ENCODE measurements around the gene YIPF5.

Gene YIPF5

GRCh38 chr5:144201588-144201987, 31.1 kb upstream of the YIPF5 start:
- Histone ChIP-seq H3K9ac (ENCODE audit: low read depth, low read length) (no peak overlapping the region), H3K27ac (ENCODE audit: low read depth, low read length) (no peak overlapping the region), H3K36me3 (ENCODE audit: control insufficient read depth, insufficient read depth, low read length) (no peaks in the 10 kb centered on the region), H3K27me3 (ENCODE audit: control insufficient read depth, insufficient read depth, low read length) (peaks cover 23% of the 10 kb centered on the region), H3K4me3 (ENCODE audit: low read depth, low read length) (no peak overlapping the region), H3K4me1 (ENCODE audit: control insufficient read depth, insufficient read depth, low read length) (peaks cover 14% of the 10 kb centered on the region), H3K9me3 (ENCODE audit: control insufficient read depth, insufficient read depth, low read length) (no peaks in the 10 kb centered on the region)

- Histone ChIP-seq H3K36me3 (ENCODE audit: control insufficient read depth, insufficient read depth, low read length) (no peaks in the 10 kb centered on the region), H3K27me3 (ENCODE audit: control insufficient read depth, insufficient read depth, low read length) (no peaks in the 10 kb centered on the region), H3K9me3 (ENCODE audit: control insufficient read depth, insufficient read depth, low read length) (no peaks in the 10 kb centered on the region), H3K4me1 (ENCODE audit: control insufficient read depth, insufficient read depth, low read length) (no peaks in the 10 kb centered on the region), H3K4me3 (ENCODE audit: low read depth, low read length) (no peak overlapping the region), H3K27ac (ENCODE audit: low read depth, low read length) (no peak overlapping the region), H3K9ac (ENCODE audit: low read depth, low read length) (no peak overlapping the region)
These were observed 27.9 kb upstream of the YIPF5 start for GRCh38 chr5:144198386-144198785.

- Histone ChIP-seq H3K4me1 (ENCODE audit: control insufficient read depth, insufficient read depth, low read length) (no peaks in the 10 kb centered on the region), H3K4me3 (ENCODE audit: low read depth, low read length) (no peak overlapping the region), H3K27ac (ENCODE audit: low read depth, low read length) (no peak overlapping the region), H3K9me3 (ENCODE audit: control insufficient read depth, insufficient read depth, low read length) (no peaks in the 10 kb centered on the region), H3K36me3 (ENCODE audit: control insufficient read depth, insufficient read depth, low read length) (no peaks in the 10 kb centered on the region), H3K9ac (ENCODE audit: low read depth, low read length) (no peak overlapping the region), H3K27me3 (ENCODE audit: control insufficient read depth, insufficient read depth, low read length) (no peaks in the 10 kb centered on the region)
These were observed 26.2 kb upstream of the YIPF5 start for GRCh38 chr5:144196612-144197011.

GRCh38 chr5:144195448-144195847, 25.0 kb upstream of the YIPF5 start:
- Histone ChIP-seq H3K4me1 (ENCODE audit: control insufficient read depth, insufficient read depth, low read length) (no peaks in the 10 kb centered on the region), H3K9me3 (ENCODE audit: control insufficient read depth, insufficient read depth, low read length) (no peaks in the 10 kb centered on the region), H3K36me3 (ENCODE audit: control insufficient read depth, insufficient read depth, low read length) (no peaks in the 10 kb centered on the region), H3K9ac (ENCODE audit: low read depth, low read length) (no peak overlapping the region), H3K27me3 (ENCODE audit: control insufficient read depth, insufficient read depth, low read length) (no peaks in the 10 kb centered on the region), H3K4me3 (ENCODE audit: low read depth, low read length) (no peak overlapping the region), H3K27ac (ENCODE audit: low read depth, low read length) (no peak overlapping the region)

- no peak overlapping the region for H3K27ac ChIP-seq (ENCODE audit: low read depth, low read length)
- no peaks in the 10 kb centered on the region for H3K27me3 ChIP-seq (ENCODE audit: control insufficient read depth, insufficient read depth, low read length)
- no peak overlapping the region for H3K4me3 ChIP-seq (ENCODE audit: low read depth, low read length)
- no peak overlapping the region for H3K9ac ChIP-seq (ENCODE audit: low read depth, low read length)
- H3K9me3 ChIP-seq (ENCODE audit: control insufficient read depth, insufficient read depth, low read length): no peaks in the 10 kb centered on the region
- no peaks in the 10 kb centered on the region for H3K36me3 ChIP-seq (ENCODE audit: control insufficient read depth, insufficient read depth, low read length)
- no peaks in the 10 kb centered on the region for H3K4me1 ChIP-seq (ENCODE audit: control insufficient read depth, insufficient read depth, low read length)
These were observed 23.7 kb upstream of the YIPF5 start for GRCh38 chr5:144194144-144194543.

- H3K27ac ChIP-seq (ENCODE audit: low read depth, low read length): no peak overlapping the region
- H3K9ac ChIP-seq (ENCODE audit: low read depth, low read length): no peak overlapping the region
- no peaks in the 10 kb centered on the region for H3K27me3 ChIP-seq (ENCODE audit: control insufficient read depth, insufficient read depth, low read length)
- no peaks in the 10 kb centered on the region for H3K9me3 ChIP-seq (ENCODE audit: control insufficient read depth, insufficient read depth, low read length)
- H3K36me3 ChIP-seq (ENCODE audit: control insufficient read depth, insufficient read depth, low read length): no peaks in the 10 kb centered on the region
- no peaks in the 10 kb centered on the region for H3K4me1 ChIP-seq (ENCODE audit: control insufficient read depth, insufficient read depth, low read length)
- H3K4me3 ChIP-seq (ENCODE audit: low read depth, low read length): no peak overlapping the region
These were observed 22.2 kb upstream of the YIPF5 start for GRCh38 chr5:144192661-144193060.

GRCh38 chr5:144191998-144192397, 21.5 kb upstream of the YIPF5 start:
- Histone ChIP-seq H3K36me3 (ENCODE audit: control insufficient read depth, insufficient read depth, low read length) (no peaks in the 10 kb centered on the region), H3K4me1 (ENCODE audit: control insufficient read depth, insufficient read depth, low read length) (no peaks in the 10 kb centered on the region), H3K9ac (ENCODE audit: low read depth, low read length) (no peak overlapping the region), H3K4me3 (ENCODE audit: low read depth, low read length) (no peak overlapping the region), H3K27ac (ENCODE audit: low read depth, low read length) (no peak overlapping the region), H3K27me3 (ENCODE audit: control insufficient read depth, insufficient read depth, low read length) (no peaks in the 10 kb centered on the region), H3K9me3 (ENCODE audit: control insufficient read depth, insufficient read depth, low read length) (no peaks in the 10 kb centered on the region)

GRCh38 chr5:144191531-144191930, 21.1 kb upstream of the YIPF5 start:
- no peaks in the 10 kb centered on the region for H3K4me1 ChIP-seq (ENCODE audit: control insufficient read depth, insufficient read depth, low read length)

GRCh38 chr5:144189800-144190429, 19.5 kb upstream of the YIPF5 start:
- Histone ChIP-seq H3K36me3 (ENCODE audit: control insufficient read depth, insufficient read depth, low read length) (no peaks in the 10 kb centered on the region), H3K27ac (ENCODE audit: low read depth, low read length) (no peak overlapping the region), H3K9me3 (ENCODE audit: control insufficient read depth, insufficient read depth, low read length) (no peaks in the 10 kb centered on the region), H3K4me3 (ENCODE audit: low read depth, low read length) (no peak overlapping the region), H3K9ac (ENCODE audit: low read depth, low read length) (no peak overlapping the region), H3K4me1 (ENCODE audit: control insufficient read depth, insufficient read depth, low read length) (no peaks in the 10 kb centered on the region), H3K27me3 (ENCODE audit: control insufficient read depth, insufficient read depth, low read length) (no peaks in the 10 kb centered on the region)

More at GRCh38 chr5:144191531-144191930, 21.1 kb upstream of the YIPF5 start:
- H3K4me3 ChIP-seq (ENCODE audit: low read depth, low read length): no peak overlapping the region
- H3K9me3 ChIP-seq (ENCODE audit: control insufficient read depth, insufficient read depth, low read length): no peaks in the 10 kb centered on the region
- no peak overlapping the region for H3K9ac ChIP-seq (ENCODE audit: low read depth, low read length)
- no peaks in the 10 kb centered on the region for H3K36me3 ChIP-seq (ENCODE audit: control insufficient read depth, insufficient read depth, low read length)
- no peaks in the 10 kb centered on the region for H3K27me3 ChIP-seq (ENCODE audit: control insufficient read depth, insufficient read depth, low read length)
- no peak overlapping the region for H3K27ac ChIP-seq (ENCODE audit: low read depth, low read length)

- no peaks in the 10 kb centered on the region for H3K27me3 ChIP-seq (ENCODE audit: control insufficient read depth, insufficient read depth, low read length)
- no peak overlapping the region for H3K9ac ChIP-seq (ENCODE audit: low read depth, low read length)
- H3K27ac ChIP-seq (ENCODE audit: low read depth, low read length): no peak overlapping the region
- H3K4me3 ChIP-seq (ENCODE audit: low read depth, low read length): no peak overlapping the region
- no peaks in the 10 kb centered on the region for H3K36me3 ChIP-seq (ENCODE audit: control insufficient read depth, insufficient read depth, low read length)
- H3K9me3 ChIP-seq (ENCODE audit: control insufficient read depth, insufficient read depth, low read length): no peaks in the 10 kb centered on the region
- no peaks in the 10 kb centered on the region for H3K4me1 ChIP-seq (ENCODE audit: control insufficient read depth, insufficient read depth, low read length)
These were observed 17.3 kb upstream of the YIPF5 start for GRCh38 chr5:144187699-144188294.

GRCh38 chr5:144183254-144183889, 12.9 kb upstream of the YIPF5 start:
- Histone ChIP-seq H3K9me3 (ENCODE audit: control insufficient read depth, insufficient read depth, low read length) (no peaks in the 10 kb centered on the region), H3K36me3 (ENCODE audit: control insufficient read depth, insufficient read depth, low read length) (no peaks in the 10 kb centered on the region), H3K4me1 (ENCODE audit: control insufficient read depth, insufficient read depth, low read length) (no peaks in the 10 kb centered on the region), H3K27ac (ENCODE audit: low read depth, low read length) (no peak overlapping the region), H3K9ac (ENCODE audit: low read depth, low read length) (no peak overlapping the region), H3K27me3 (ENCODE audit: control insufficient read depth, insufficient read depth, low read length) (no peaks in the 10 kb centered on the region), H3K4me3 (ENCODE audit: low read depth, low read length) (no peak overlapping the region)

All from HUES48 (cell line).